Neural cell (in vitro differentiated cells): ENCODE data around the gene MIAT.

Source experiments
- CTCF ChIP-seq: fragments of 450-650 bp; IDR thresholded peaks from 2 replicates; pipeline ENCODE4 v1.5.1; 2014; ENCODE audit warnings: antibody characterized with exemption, mild to moderate bottlenecking, moderate library complexity; ENCODE audit not compliant: poor library complexity, severe bottlenecking
- EP300 ChIP-seq: fragments of 450-650 bp; conservative IDR thresholded peaks from 2 replicates; pipeline ENCODE4 v1.6.1; 2014; ENCODE audit warnings: antibody characterized with exemption, mild to moderate bottlenecking, moderate library complexity; ENCODE audit not compliant: poor library complexity, severe bottlenecking
- EZH2 ChIP-seq: fragments of 200-600, 300-800 bp; shearing (Covaris generic), sonication (generic); IDR thresholded peaks from 2 replicates; pipeline ENCODE4 v1.6.1; 2014; ENCODE audit warnings: antibody characterized with exemption, low read length, borderline replicate concordance, mild to moderate bottlenecking; ENCODE audit not compliant: insufficient read depth, poor library complexity, severe bottlenecking
- MXI1 ChIP-seq: fragments of 450-650 bp; conservative IDR thresholded peaks from 2 replicates; pipeline ENCODE4 v1.6.1; 2014; ENCODE audit warnings: antibody characterized with exemption, mild to moderate bottlenecking; ENCODE audit not compliant: poor library complexity, severe bottlenecking
- POLR2AphosphoS5 ChIP-seq: IDR thresholded peaks from 2 replicates; pipeline ENCODE4 v1.6.1; 2012
- REST ChIP-seq: IDR thresholded peaks from 2 replicates; pipeline ENCODE4 v1.6.1; 2012; ENCODE audit warnings: borderline replicate concordance
- TAF1 ChIP-seq: IDR thresholded peaks from 2 replicates; pipeline ENCODE4 v1.6.1; 2012; ENCODE audit warnings: low read depth

DNA sequence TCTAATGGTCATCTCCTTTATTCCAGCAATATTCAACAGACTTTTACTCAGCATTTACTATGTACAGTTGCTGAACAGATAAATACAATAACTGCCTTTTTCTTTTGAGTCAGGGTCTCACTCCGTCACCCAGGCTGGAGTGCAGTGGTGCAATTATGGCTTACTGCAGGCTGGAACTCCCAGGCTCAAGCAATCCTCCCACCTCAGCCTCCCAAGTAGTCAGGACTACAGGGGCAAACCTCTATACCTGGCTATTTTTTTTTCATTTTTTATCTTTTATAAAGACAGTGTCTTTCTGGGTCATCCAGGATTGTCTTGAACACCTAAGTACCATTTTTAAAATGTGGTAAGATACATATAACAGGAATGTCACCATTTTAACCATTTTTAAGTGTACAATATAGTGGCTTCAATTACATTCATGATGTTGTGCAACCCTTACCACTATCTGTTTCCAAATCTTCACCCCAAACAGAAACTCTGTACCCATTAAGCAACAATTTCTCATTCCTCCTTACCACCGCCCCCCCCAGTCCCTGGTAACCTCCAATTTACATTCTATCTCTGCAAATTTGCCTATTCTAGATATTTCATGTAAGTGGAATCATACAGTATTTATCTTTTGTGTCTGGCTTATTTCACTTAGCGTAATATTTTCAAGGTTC, 67.8 kb downstream of the MIAT start:
- no peak for TF ChIP-seq POLR2AphosphoS5
- no peak for TF ChIP-seq CTCF
- no peak for TF ChIP-seq EZH2
- TF ChIP-seq REST: no peak
- no peak for TF ChIP-seq TAF1
- TF ChIP-seq MXI1: no peak
- no peak for TF ChIP-seq EP300
